HepG2 (cell line): ENCODE results near the gene INO80B. TPM values are rescaled to one million over a fixed set of nuclear protein-coding genes. Genes with fewer than 3 reads are reported as not detected.

Experiments
- BRF2 ChIP-seq: sonication (generic); formaldehyde crosslinking; IDR thresholded peaks from 2 replicates; pipeline ENCODE4 v1.8.1; 2022; ENCODE audit warnings: mild to moderate bottlenecking, missing genetic modification reagents
- CEBPB ChIP-seq: IDR thresholded peaks from 2 replicates; pipeline ENCODE4 v1.6.1; 2011; ENCODE audit warnings: low read depth, low read length, improper control_type of control experiment, borderline replicate concordance
- CHD4 ChIP-seq: fragments of 200-600 bp; sonication (generic); IDR thresholded peaks from 2 replicates; pipeline ENCODE4 v1.7.0; 2017; ENCODE audit warnings: mild to moderate bottlenecking, low read length, borderline replicate concordance
- CREB1 ChIP-seq, 2 experiments: fragments of 450-650 bp in 1 of 2; IDR thresholded peaks; 2 replicates each; pipeline ENCODE4 v1.6.1; 2016 to 2017; ENCODE audit warnings: control low read depth in 1 of 2, mild to moderate bottlenecking in 1 of 2, missing compliant biosample characterization in 1 of 2, missing genetic modification characterization in 1 of 2
- FOXO1 ChIP-seq: sonication (generic); formaldehyde crosslinking; IDR thresholded peaks from 2 replicates; pipeline ENCODE4 v1.4.0; 2020; ENCODE audit warnings: missing genetic modification reagents
- KDM1A ChIP-seq: IDR thresholded peaks from 2 replicates; pipeline ENCODE4 v1.6.1; 2016; ENCODE audit warnings: missing compliant biosample characterization
- MAX ChIP-seq: IDR thresholded peaks from 2 replicates; pipeline ENCODE4 v1.6.1; 2012; ENCODE audit warnings: inconsistent platforms
- NPAS2 ChIP-seq: sonication (generic); formaldehyde crosslinking; IDR thresholded peaks from 2 replicates; pipeline ENCODE4 v1.8.0; 2022; ENCODE audit warnings: mild to moderate bottlenecking, missing genetic modification reagents, borderline replicate concordance
- PHF5A ChIP-seq: IDR thresholded peaks from one replicate; pipeline ENCODE4 v1.6.1; 2018; ENCODE audit warnings: low read depth, missing genetic modification reagents; ENCODE audit not compliant: unreplicated experiment
- RERE ChIP-seq: IDR thresholded peaks from 2 replicates; pipeline ENCODE4 v1.6.1; 2016; ENCODE audit warnings: low read depth, missing genetic modification reagents, missing compliant biosample characterization
- SIX1 ChIP-seq: sonication (generic); formaldehyde crosslinking; IDR thresholded peaks from 2 replicates; pipeline ENCODE4 v1.4.0; 2020; ENCODE audit warnings: missing genetic modification reagents, borderline replicate concordance
- TBX3 ChIP-seq: fragments of 450-650 bp; IDR thresholded peaks from 2 replicates; pipeline ENCODE4 v1.6.1; 2017; ENCODE audit warnings: antibody characterized with exemption, mild to moderate bottlenecking, inconsistent platforms, borderline replicate concordance
- TCF7 ChIP-seq: sonication (generic); IDR thresholded peaks from 2 replicates; pipeline ENCODE4 v1.6.1; 2016; ENCODE audit warnings: antibody characterized with exemption, low read depth
- TEAD3 ChIP-seq: optimal IDR thresholded peaks from 2 replicates; pipeline ENCODE3; 2016; ENCODE audit warnings: borderline replicate concordance
- THRA ChIP-seq: sonication (generic); formaldehyde crosslinking; IDR thresholded peaks from 2 replicates; pipeline ENCODE4 v1.4.0; 2020; ENCODE audit warnings: missing genetic modification reagents, borderline replicate concordance
- ZBTB20 ChIP-seq: sonication (generic); formaldehyde crosslinking; IDR thresholded peaks from 2 replicates; pipeline ENCODE4 v1.8.1; 2023; ENCODE audit warnings: missing genetic modification reagents, low read depth, mild to moderate bottlenecking, borderline replicate concordance
- ZGPAT ChIP-seq: IDR thresholded peaks from 2 replicates; pipeline ENCODE4 v1.6.1; 2016; ENCODE audit warnings: mild to moderate bottlenecking
- ZKSCAN8 ChIP-seq: IDR thresholded peaks from 2 replicates; pipeline ENCODE4 v1.6.1; 2016; ENCODE audit warnings: borderline replicate concordance, missing genetic modification reagents, missing compliant biosample characterization
- ZNF563 ChIP-seq: sonication (generic); formaldehyde crosslinking; IDR thresholded peaks from 2 replicates; pipeline ENCODE4 v1.8.0; 2022; ENCODE audit warnings: mild to moderate bottlenecking, moderate library complexity, missing genetic modification reagents
- ZNF614 ChIP-seq: IDR thresholded peaks from 2 replicates; pipeline ENCODE4 v1.6.1; 2018; ENCODE audit warnings: missing biosample characterization, missing genetic modification reagents, inconsistent platforms, borderline replicate concordance
- polyA plus RNA-seq, 8 experiments: library from polyadenylated mRNA; depleted of rRNA in 3 of 8; stranded (reverse) in 7 of 8; unstranded in 1 of 8; fragments of >200 nt; fragmentation: Illumina TruSeq in 4 of 8; extraction: Trizol in 4 of 8; gene quantifications; 2 replicates each; pipeline versions ENCODE4 v1.2.1 to v1.2.3, GENCODE V29; 2011 to 2016; ENCODE audit warnings: low read depth in 4 of 8, missing spikeins in 1 of 8, mixed read lengths in 1 of 8; ENCODE audit not compliant: insufficient read depth in 1 of 8
- total RNA-seq, 5 experiments: library from RNA; depleted of rRNA; stranded (reverse); fragments of >200 nt; fragmentation: Illumina TruSeq; extraction: Trizol; gene quantifications; 2 replicates each; pipeline ENCODE4 v1.2.3, GENCODE V29; 2016; ENCODE audit warnings: low read depth in 1 of 5

The INO80B gene
- total and polyA plus RNA-seq, 2 of the 13 experiments (the other 11 are each of a cell fraction or from before 2014, with no cell fraction given) = 6.2 to 14.5 TPM

GRCh38 chr2:74486141-74486540 is 31.3 kb downstream of the INO80B start (continued):
- TF ChIP-seq TBX3 = peak; percentile 69; the same call in 1 of the 2 replicates
- no peak; the same call in 1 of the 2 replicates for TF ChIP-seq MAX
- 0 out of 2 replicates have a peak, but pooled peaks have one; percentile 15 for TF ChIP-seq CREB1 (IDR thresholded peaks at IDR 0.05)
- 0 out of 2 replicates have a peak, but pooled peaks have one; percentile 11 for TF ChIP-seq CREB1 (CRISPR knock-in tag; IDR thresholded peaks at IDR 0.05)
- TF ChIP-seq PHF5A (CRISPR knock-in tag) = no peak
- 0 out of 2 replicates have a peak, but pooled peaks have one; percentile 19 for TF ChIP-seq SIX1 (CRISPR knock-in tag)
- no peak for TF ChIP-seq NPAS2 (CRISPR knock-in tag)
- TF ChIP-seq ZBTB20 (CRISPR knock-in tag) = 0 out of 2 replicates have a peak, but pooled peaks have one; percentile 55
- TF ChIP-seq ZGPAT (CRISPR knock-in tag) = 0 out of 2 replicates have a peak, but pooled peaks have one; percentile 18
- peak; percentile 21; the same call in 1 of the 2 replicates for TF ChIP-seq CHD4
- peak; percentile 35; the same call in 1 of the 2 replicates for TF ChIP-seq CEBPB
- peak; percentile 65; the same call in 1 of the 2 replicates for TF ChIP-seq ZNF614 (CRISPR knock-in tag)
- 0 out of 2 replicates have a peak, but pooled peaks have one; percentile 17 for TF ChIP-seq TCF7
- TF ChIP-seq ZNF563 (CRISPR knock-in tag) = no peak
- TF ChIP-seq BRF2 (CRISPR knock-in tag) = no peak
- TF ChIP-seq THRA (CRISPR knock-in tag) = peak; percentile 26; the same call in 1 of the 2 replicates
- TF ChIP-seq KDM1A (CRISPR knock-in tag) = peak; percentile 12; the same call in 1 of the 2 replicates
- TF ChIP-seq RERE = peak; percentile 55; the same call in 1 of the 2 replicates
- 0 out of 2 replicates have a peak, but pooled peaks have one; percentile 14 for TF ChIP-seq FOXO1 (CRISPR knock-in tag)
- TF ChIP-seq ZKSCAN8 (CRISPR knock-in tag) = no peak
- TF ChIP-seq TEAD3 (CRISPR knock-in tag) = peak; percentile 87
